BLaER1 treated with 17β-estradiol and CSF1 and Interleukin-3, amounts not matched to agents 10 nM and 100 nM (cell line): ENCODE data around the gene MIGA2.

ENCODE experiments used
- H3K27ac ChIP-seq, 11 experiments: shearing (Covaris generic); formaldehyde crosslinking; 2 replicates each; pipeline ENCODE4 v1.8.1; 2022
- H3K27me3 ChIP-seq, 11 experiments: shearing (Covaris generic); formaldehyde crosslinking; 2 replicates each; pipeline ENCODE4 v1.8.1; 2022
- H3K36me3 ChIP-seq, 11 experiments: shearing (Covaris generic); formaldehyde crosslinking; 2 replicates each; pipeline ENCODE4 v1.8.1; 2022
- H3K4me1 ChIP-seq, 10 experiments: shearing (Covaris generic); formaldehyde crosslinking; 2 replicates each; pipeline ENCODE4 v1.8.1; 2022
- H3K4me2 ChIP-seq, 11 experiments: shearing (Covaris generic); formaldehyde crosslinking; 2 replicates each; pipeline ENCODE4 v1.8.1; 2022
- H3K4me3 ChIP-seq, 10 experiments: shearing (Covaris generic); formaldehyde crosslinking; 2 replicates each; pipeline ENCODE4 v1.8.1; 2022
- H3K9ac ChIP-seq, 11 experiments: shearing (Covaris generic); formaldehyde crosslinking; 2 replicates each; pipeline ENCODE4 v1.8.1; 2022
- H3K9me3 ChIP-seq, 11 experiments: shearing (Covaris generic); formaldehyde crosslinking; replicated peaks in 1 of 11; 2 replicates each; pipeline ENCODE4 v1.8.1; 2022
- H4K20me1 ChIP-seq, 11 experiments: shearing (Covaris generic); formaldehyde crosslinking; 2 replicates each; pipeline ENCODE4 v1.8.1; 2022
- Cebpa-rat ChIP-seq, 11 experiments: shearing (Covaris generic); IDR thresholded peaks; 2 replicates each; pipeline ENCODE4 v1.8.1; 2022

MIGA2 gene

GRCh38 chr9:129078691-129079503 lies 42.5 kb downstream of the MIGA2 start:
- peaks cover 0 to 26% (median 25%) of the 10 kb centered on the region in 11 experiments; a peak in 16 of 22 replicates for H4K20me1 ChIP-seq
- peak overlapping the region in 9 of 11 experiments; percentile 15 to 95 (median 42); a peak in 10 of 22 replicates for H3K4me2 ChIP-seq

DNA sequence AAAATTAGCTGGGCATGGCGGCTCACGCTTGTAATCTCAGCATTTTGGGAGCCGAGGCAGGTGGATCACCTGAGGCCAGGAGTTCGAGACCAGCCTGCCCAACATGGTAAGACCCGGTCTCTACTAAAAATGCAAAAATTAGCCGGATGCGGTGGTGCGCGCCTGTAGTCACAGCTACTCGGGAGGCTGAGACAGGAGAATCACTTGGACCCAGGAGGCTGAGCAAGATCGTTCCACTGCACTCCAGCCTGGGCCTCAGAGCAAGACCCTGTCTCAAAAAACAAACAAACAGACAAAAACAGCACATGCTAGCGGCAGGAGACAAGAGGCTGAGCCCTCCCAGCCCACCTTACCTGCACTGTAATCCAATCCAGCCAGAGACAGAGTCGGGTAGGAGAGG lies 43.4 kb downstream of the MIGA2 start:
- peaks cover 0 to 33% (median 30%) of the 10 kb centered on the region in 11 experiments; a peak in 16 of 22 replicates for H4K20me1 ChIP-seq
- H3K4me1 ChIP-seq, result peaks cover 34 to 45% (median 41%) of the 10 kb centered on the region in 10 experiments
- H3K4me3 ChIP-seq, result peak overlapping the region in 9 of 10 experiments; percentile 59 to 86 (median 76); a peak in 16 of 20 replicates
- peak overlapping the region; percentile 65 to 95 (median 84) for H3K4me2 ChIP-seq
- H3K27me3 ChIP-seq, result no peaks in the 10 kb centered on the region
- TF ChIP-seq Cebpa-rat (IDR thresholded peaks at IDR 0.05), result no peak
- H3K9ac ChIP-seq, result peak overlapping the region in 4 of 11 experiments; percentile 32 to 88 (median 55); a peak in 5 of 22 replicates
- no peak overlapping the region for H3K27ac ChIP-seq
- no peaks in the 10 kb centered on the region for H3K9me3 ChIP-seq
- peaks cover under 1 to 25% (median 10%) of the 10 kb centered on the region in 11 experiments; a peak in 19 of 22 replicates for H3K36me3 ChIP-seq

More at GRCh38 chr9:129078691-129079503, 42.5 kb downstream of the MIGA2 start:
- H3K9ac ChIP-seq, result peak overlapping the region in 10 of 11 experiments; percentile 5 to 50 (median 20); a peak in 11 of 22 replicates
- no peaks in the 10 kb centered on the region for H3K9me3 ChIP-seq
- H3K36me3 ChIP-seq, result peaks cover 0 to 17% (median 5%) of the 10 kb centered on the region in 11 experiments; a peak in 7 of 22 replicates
- no peak for TF ChIP-seq Cebpa-rat (IDR thresholded peaks at IDR 0.05)
- H3K4me1 ChIP-seq, result peaks cover 34 to 45% (median 41%) of the 10 kb centered on the region in 10 experiments
- no peaks in the 10 kb centered on the region for H3K27me3 ChIP-seq
- no peak overlapping the region for H3K4me3 ChIP-seq
- H3K27ac ChIP-seq, result peak overlapping the region in 2 of 11 experiments; percentile 16 to 23; a peak in 3 of 22 replicates

DNA sequence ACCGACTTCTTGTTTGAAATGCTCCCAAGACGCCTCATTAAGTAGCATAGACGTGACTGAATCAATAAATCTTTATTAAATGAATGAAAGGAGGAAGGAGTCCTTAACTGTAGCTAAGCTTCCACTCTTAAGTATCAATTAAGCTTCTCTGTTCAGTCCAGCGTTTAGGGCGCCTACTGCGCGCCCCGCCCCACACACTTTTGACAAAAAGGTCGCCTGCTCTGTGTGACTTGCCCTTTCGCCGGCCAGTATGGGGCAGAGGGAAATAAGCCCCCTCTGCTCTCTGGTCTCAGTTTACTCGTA lies 43.8 kb downstream of the MIGA2 start:
- Histone ChIP-seq H3K9me3 (no peaks in the 10 kb centered on the region), H3K36me3 (peaks cover 5 to 29% (median 15%) of the 10 kb centered on the region in 11 experiments), H3K4me1 (peaks cover 34 to 45% (median 41%) of the 10 kb centered on the region in 10 experiments), H3K9ac (peak overlapping the region in 10 of 11 experiments; percentile 30 to 88 (median 54); a peak in 16 of 22 replicates), H4K20me1 (peaks cover 0 to 37% (median 30%) of the 10 kb centered on the region in 11 experiments; a peak in 16 of 22 replicates), H3K27ac (peak overlapping the region in 5 of 11 experiments; percentile 16 to 50 (median 33); a peak in 5 of 22 replicates), H3K27me3 (no peaks in the 10 kb centered on the region), H3K4me2 (peak overlapping the region; percentile 65 to 95 (median 84)), H3K4me3 (peak overlapping the region; percentile 59 to 86 (median 76))
- no peak for TF ChIP-seq Cebpa-rat (IDR thresholded peaks at IDR 0.05)

DNA sequence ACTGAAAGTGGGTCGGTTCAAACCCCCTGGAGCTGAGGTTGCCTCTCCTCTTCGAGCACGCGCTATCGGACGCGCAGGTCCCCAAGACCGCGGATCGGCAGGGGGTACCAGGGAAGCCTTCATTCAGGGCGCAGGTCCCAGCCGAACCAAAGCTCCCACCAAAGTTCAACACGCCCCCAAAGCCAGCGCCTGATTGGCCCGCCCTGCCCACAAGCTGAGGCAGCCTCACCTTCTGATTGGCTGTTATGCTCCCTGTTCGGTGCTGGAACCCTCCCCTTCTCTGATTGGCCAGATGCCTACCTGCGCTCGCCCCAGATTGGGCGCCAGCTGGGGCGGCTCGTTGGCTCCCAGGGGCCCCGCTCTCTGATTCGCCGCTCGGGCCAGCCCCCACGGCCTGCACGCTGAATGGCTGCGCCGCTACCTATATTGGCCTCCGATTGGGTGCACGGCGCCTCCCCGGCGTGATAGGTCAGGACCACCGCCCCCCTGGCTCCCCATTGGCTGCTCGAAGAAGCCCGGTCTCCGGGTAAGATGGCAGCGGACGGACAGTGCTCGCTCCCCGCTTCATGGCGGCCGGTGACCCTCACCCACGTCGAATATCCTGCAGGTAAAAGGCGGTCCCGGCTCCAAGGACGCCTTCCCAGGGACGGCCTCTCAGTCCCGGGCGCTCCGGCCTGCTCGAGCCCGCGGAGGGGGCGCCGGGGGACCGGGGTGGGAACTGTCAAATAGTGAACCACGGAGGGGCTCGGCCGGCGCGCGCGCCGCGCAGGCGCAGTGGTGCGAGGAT lies 44.4 kb downstream of the MIGA2 start, which contains the start of gene DOLPP1:
DOLPP1 (plus strand) TSS at position 511 of the 787 bp plus-strand sequence; CDS start at position 532, 21 bp downstream.
- Histone ChIP-seq H3K9ac (peak within 1 kb of the TSS; percentile 75 to 88 (median 85)), H3K9me3 (no peaks in the 10 kb centered on the region), H3K4me2 (peak within 1 kb of the TSS; percentile 90 to 100 (median 98)), H4K20me1 (peaks cover 0 to 42% (median 31%) of the 10 kb centered on the region in 11 experiments; a peak in 16 of 22 replicates), H3K27ac (peak within 1 kb of the TSS; percentile 35 to 85 (median 71); a peak in 21 of 22 replicates), H3K4me3 (peak within 1 kb of the TSS; percentile 65 to 86 (median 76)), H3K4me1 (peaks cover 34 to 45% (median 41%) of the 10 kb centered on the region in 10 experiments), H3K36me3 (peaks cover 11 to 34% (median 20%) of the 10 kb centered on the region in 11 experiments), H3K27me3 (no peaks in the 10 kb centered on the region)
- no peak for TF ChIP-seq Cebpa-rat (IDR thresholded peaks at IDR 0.05)

- Histone ChIP-seq H4K20me1 (peaks cover 0 to 49% (median 37%) of the 10 kb centered on the region in 11 experiments; a peak in 16 of 22 replicates), H3K36me3 (peaks cover 17 to 41% (median 27%) of the 10 kb centered on the region in 11 experiments), H3K4me3 (peak overlapping the region; percentile 65 to 86 (median 76)), H3K4me2 (peak overlapping the region; percentile 90 to 100 (median 98)), H3K9ac (peak overlapping the region; percentile 75 to 88 (median 85)), H3K27me3 (no peaks in the 10 kb centered on the region), H3K9me3 (no peaks in the 10 kb centered on the region), H3K4me1 (peaks cover 34 to 45% (median 41%) of the 10 kb centered on the region in 10 experiments), H3K27ac (peak overlapping the region; percentile 35 to 85 (median 71); a peak in 21 of 22 replicates)
- no peak for TF ChIP-seq Cebpa-rat (IDR thresholded peaks at IDR 0.05)
Observed at GRCh38 chr9:129081388-129081904, 45.0 kb downstream of the MIGA2 start.

DNA sequence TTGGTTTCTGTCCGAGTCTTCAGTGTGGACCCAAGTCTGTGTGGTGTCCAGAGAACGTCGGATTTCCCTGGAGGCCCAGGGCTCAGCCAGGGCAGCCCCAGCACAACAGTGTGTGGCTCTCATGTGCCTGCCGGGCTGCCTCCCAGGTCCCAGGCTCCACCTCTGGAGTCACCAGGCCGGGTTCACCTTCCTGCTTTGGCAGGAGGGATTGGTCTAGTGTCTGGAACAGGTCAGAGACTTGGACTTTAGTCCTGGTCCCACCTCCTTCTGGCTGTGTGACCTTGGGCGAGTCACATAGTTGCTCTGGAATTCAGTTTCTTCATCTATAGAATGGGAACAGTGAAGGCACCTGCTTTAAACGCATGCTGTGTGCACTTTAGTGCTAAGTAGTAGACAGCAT lies 47.7 kb downstream of the MIGA2 start:
- no peak for TF ChIP-seq Cebpa-rat (IDR thresholded peaks at IDR 0.05)
- Histone ChIP-seq H3K9ac (peak overlapping the region in 4 of 11 experiments; percentile 37 to 88 (median 86); a peak in 3 of 22 replicates), H3K4me3 (no peak overlapping the region), H3K4me2 (no peak overlapping the region), H3K27ac (no peak overlapping the region), H3K4me1 (peaks cover 26 to 35% (median 31%) of the 10 kb centered on the region in 10 experiments), H3K36me3 (peaks cover 35 to 65% (median 44%) of the 10 kb centered on the region in 11 experiments), H3K27me3 (no peaks in the 10 kb centered on the region), H4K20me1 (peaks cover 0 to 61% (median 40%) of the 10 kb centered on the region in 11 experiments; a peak in 16 of 22 replicates), H3K9me3 (no peaks in the 10 kb centered on the region)

DNA sequence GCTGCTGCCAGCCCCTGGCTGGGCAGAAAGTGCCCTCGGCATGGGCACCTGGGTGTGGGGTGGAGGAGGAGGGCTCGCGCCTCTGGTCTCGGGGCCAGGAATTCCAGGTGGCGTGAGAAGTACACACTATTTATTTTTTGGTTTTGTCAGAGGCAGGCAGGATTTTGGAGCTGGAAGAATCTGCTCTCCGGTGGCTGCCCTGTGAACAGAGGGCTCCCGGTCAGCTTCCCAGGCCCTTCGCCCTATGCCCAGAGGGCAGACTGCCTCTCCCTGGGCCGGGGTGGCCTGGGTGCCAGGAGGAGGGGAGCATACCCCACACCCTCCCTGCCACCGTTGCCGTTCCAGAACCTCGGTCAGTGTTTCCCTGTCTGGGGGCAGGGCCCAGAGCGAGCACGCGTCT lies 52.8 kb downstream of the MIGA2 start:
- Histone ChIP-seq H3K9ac (peak overlapping the region in 1 of 11 experiments; percentile 15; a peak in 2 of 22 replicates), H3K4me3 (no peak overlapping the region), H3K4me1 (peaks cover 13 to 22% (median 17%) of the 10 kb centered on the region in 10 experiments), H3K36me3 (peaks cover 53 to 75% (median 58%) of the 10 kb centered on the region in 11 experiments), H3K27me3 (no peaks in the 10 kb centered on the region), H3K4me2 (no peak overlapping the region), H3K9me3 (no peaks in the 10 kb centered on the region), H3K27ac (no peak overlapping the region), H4K20me1 (peaks cover 0 to 37% (median 11%) of the 10 kb centered on the region in 11 experiments; a peak in 11 of 22 replicates)
- no peak for TF ChIP-seq Cebpa-rat (IDR thresholded peaks at IDR 0.05)
